DMS79 (cell line): ENCODE results near the gene MAP3K4.

Source experiments
- DNase-seq: peaks from one replicate; lab custom pipeline; 2025; lab: John Stamatoyannopoulos, UW

MAP3K4 gene

GRCh38 chr6:161037873-161038228 lies 46.3 kb downstream of the MAP3K4 start:
- DNase-seq: no peak

- no peak for DNase-seq
These were observed 46.9 kb downstream of the MAP3K4 start for GRCh38 chr6:161038229-161039031.

GRCh38 chr6:161041274-161041673 lies 49.7 kb downstream of the MAP3K4 start:
- no peak for DNase-seq

- no peak for DNase-seq
These were observed 52.8 kb downstream of the MAP3K4 start for GRCh38 chr6:161044335-161044734.

- no peak for DNase-seq
These were observed 57.1 kb downstream of the MAP3K4 start for GRCh38 chr6:161048641-161049040.

- no peak for DNase-seq
These were observed 58.7 kb downstream of the MAP3K4 start for GRCh38 chr6:161050134-161050765.

- DNase-seq: no peak
These were observed 61.5 kb downstream of the MAP3K4 start for GRCh38 chr6:161053103-161053502.

- DNase-seq: no peak
These were observed 63.3 kb downstream of the MAP3K4 start for GRCh38 chr6:161054876-161055275.

- DNase-seq: no peak
These were observed 64.9 kb downstream of the MAP3K4 start for GRCh38 chr6:161056451-161056850.

- no peak for DNase-seq
These were observed 65.8 kb downstream of the MAP3K4 start for GRCh38 chr6:161057103-161058091.

- no peak for DNase-seq
These were observed 67.2 kb downstream of the MAP3K4 start for GRCh38 chr6:161058741-161059140.

GRCh38 chr6:161061576-161061975 lies 70.0 kb downstream of the MAP3K4 start:
- no peak for DNase-seq

- no peak for DNase-seq
These were observed 73.3 kb downstream of the MAP3K4 start for GRCh38 chr6:161064915-161065314.

- DNase-seq: no peak
These were observed 74.9 kb downstream of the MAP3K4 start for GRCh38 chr6:161066511-161066910.

- peak; percentile 29 for DNase-seq
These were observed 76.2 kb downstream of the MAP3K4 start for GRCh38 chr6:161067749-161068148.

- DNase-seq: peak; percentile 55
These were observed 76.8 kb downstream of the MAP3K4 start for GRCh38 chr6:161068321-161068741.

GRCh38 chr6:161073930-161074329 lies 82.4 kb downstream of the MAP3K4 start:
- no peak for DNase-seq

- DNase-seq: no peak
These were observed 83.0 kb downstream of the MAP3K4 start for GRCh38 chr6:161074496-161075121.

GRCh38 chr6:161076181-161076677 lies 84.7 kb downstream of the MAP3K4 start:
- DNase-seq: no peak

GRCh38 chr6:161079566-161080262 lies 88.1 kb downstream of the MAP3K4 start:
- DNase-seq: no peak
